HepG2 (cell line): ENCODE results near the gene PHYH. TPM values are rescaled to one million over a fixed set of nuclear protein-coding genes. Genes with fewer than 3 reads are reported as not detected.

ENCODE experiments used
- ATAD3A ChIP-seq: sonication (generic); formaldehyde crosslinking; IDR thresholded peaks from 2 replicates; pipeline ENCODE4 v1.4.0; 2020; ENCODE audit warnings: missing genetic modification reagents
- ATRX ChIP-seq: sonication (generic); formaldehyde crosslinking; IDR thresholded peaks from 2 replicates; pipeline ENCODE4 v1.4.0; 2020; ENCODE audit warnings: missing genetic modification reagents, borderline replicate concordance
- CENPX ChIP-seq: sonication (generic); formaldehyde crosslinking; IDR thresholded peaks from 2 replicates; pipeline ENCODE4 v1.9.0; 2021; ENCODE audit warnings: mild to moderate bottlenecking, missing genetic modification reagents, moderate library complexity
- FOXJ3 ChIP-seq: sonication (generic); formaldehyde crosslinking; IDR thresholded peaks from 2 replicates; pipeline ENCODE4 v1.4.0; 2020; ENCODE audit warnings: missing genetic modification reagents, mild to moderate bottlenecking, borderline replicate concordance
- KLF15 ChIP-seq: sonication (generic); formaldehyde crosslinking; IDR thresholded peaks from 2 replicates; pipeline ENCODE4 v1.8.1; 2023; ENCODE audit warnings: borderline replicate concordance, mild to moderate bottlenecking, inconsistent platforms, missing genetic modification reagents, mixed read lengths
- SIN3B ChIP-seq: fragments of 150-350 bp; IDR thresholded peaks from 2 replicates; pipeline ENCODE4 v1.6.1; 2014; ENCODE audit warnings: low read length
- ZBTB20 ChIP-seq: sonication (generic); formaldehyde crosslinking; IDR thresholded peaks from 2 replicates; pipeline ENCODE4 v1.8.1; 2023; ENCODE audit warnings: missing genetic modification reagents, low read depth, mild to moderate bottlenecking, borderline replicate concordance
- ZNF224 ChIP-seq: sonication (generic); formaldehyde crosslinking; IDR thresholded peaks from 2 replicates; pipeline ENCODE4 v1.5.0; 2020; ENCODE audit warnings: mild to moderate bottlenecking, missing genetic modification reagents
- ZNF30 ChIP-seq: sonication (generic); formaldehyde crosslinking; IDR thresholded peaks from 2 replicates; pipeline ENCODE4 v1.5.0; 2020; ENCODE audit warnings: mild to moderate bottlenecking, missing genetic modification reagents
- ZNF589 ChIP-seq: sonication (generic); formaldehyde crosslinking; conservative IDR thresholded peaks from 2 replicates; pipeline ENCODE4 v1.8.0; 2022; ENCODE audit warnings: mild to moderate bottlenecking, moderate library complexity, missing genetic modification reagents
- ZNF749 ChIP-seq: sonication (generic); formaldehyde crosslinking; IDR thresholded peaks from 2 replicates; pipeline ENCODE4 v1.8.0; 2022; ENCODE audit warnings: mild to moderate bottlenecking, missing genetic modification reagents, moderate library complexity, borderline replicate concordance
- ZNF776 ChIP-seq: sonication (generic); formaldehyde crosslinking; IDR thresholded peaks from 2 replicates; pipeline ENCODE4 v1.4.0; 2020; ENCODE audit warnings: mild to moderate bottlenecking, missing genetic modification reagents
- polyA plus RNA-seq, 8 experiments: library from polyadenylated mRNA; depleted of rRNA in 3 of 8; stranded (reverse) in 7 of 8; unstranded in 1 of 8; fragments of >200 nt; fragmentation: Illumina TruSeq in 4 of 8; extraction: Trizol in 4 of 8; gene quantifications; 2 replicates each; pipeline versions ENCODE4 v1.2.1 to v1.2.3, GENCODE V29; 2011 to 2016; ENCODE audit warnings: low read depth in 4 of 8, missing spikeins in 1 of 8, mixed read lengths in 1 of 8; ENCODE audit not compliant: insufficient read depth in 1 of 8
- total RNA-seq, 5 experiments: library from RNA; depleted of rRNA; stranded (reverse); fragments of >200 nt; fragmentation: Illumina TruSeq; extraction: Trizol; gene quantifications; 2 replicates each; pipeline ENCODE4 v1.2.3, GENCODE V29; 2016; ENCODE audit warnings: low read depth in 1 of 5
- TF ChIP-seq, protein P1 (sequence below): sonication (generic); formaldehyde crosslinking; IDR thresholded peaks from 2 replicates; pipeline ENCODE4 v1.4.0; 2020; ENCODE audit warnings: missing genetic modification reagents, mild to moderate bottlenecking, borderline replicate concordance
- TF ChIP-seq, protein P2 (sequence below): sonication (generic); formaldehyde crosslinking; IDR thresholded peaks from 2 replicates; pipeline ENCODE4 v1.4.0; 2020; ENCODE audit warnings: missing genetic modification reagents
- TF ChIP-seq, protein P3 (sequence below): sonication (generic); formaldehyde crosslinking; IDR thresholded peaks from 2 replicates; pipeline ENCODE4 v1.8.1; 2023; ENCODE audit warnings: mild to moderate bottlenecking, inconsistent platforms, moderate library complexity, missing genetic modification reagents, borderline replicate concordance
- TF ChIP-seq, protein P4 (sequence below): sonication (generic); formaldehyde crosslinking; IDR thresholded peaks from 2 replicates; pipeline ENCODE4 v1.4.0; 2020; ENCODE audit warnings: mild to moderate bottlenecking, low read depth, missing genetic modification reagents
- TF ChIP-seq, protein P5 (sequence below): sonication (generic); formaldehyde crosslinking; IDR thresholded peaks from 2 replicates; pipeline ENCODE4 v1.8.0; 2022; ENCODE audit warnings: missing genetic modification reagents, mild to moderate bottlenecking, borderline replicate concordance

Gene PHYH
- total and polyA plus RNA-seq, 2 of the 13 experiments (the other 11 are each of a cell fraction or from before 2014, with no cell fraction given), result 27.2 to 34.5 TPM

DNA sequence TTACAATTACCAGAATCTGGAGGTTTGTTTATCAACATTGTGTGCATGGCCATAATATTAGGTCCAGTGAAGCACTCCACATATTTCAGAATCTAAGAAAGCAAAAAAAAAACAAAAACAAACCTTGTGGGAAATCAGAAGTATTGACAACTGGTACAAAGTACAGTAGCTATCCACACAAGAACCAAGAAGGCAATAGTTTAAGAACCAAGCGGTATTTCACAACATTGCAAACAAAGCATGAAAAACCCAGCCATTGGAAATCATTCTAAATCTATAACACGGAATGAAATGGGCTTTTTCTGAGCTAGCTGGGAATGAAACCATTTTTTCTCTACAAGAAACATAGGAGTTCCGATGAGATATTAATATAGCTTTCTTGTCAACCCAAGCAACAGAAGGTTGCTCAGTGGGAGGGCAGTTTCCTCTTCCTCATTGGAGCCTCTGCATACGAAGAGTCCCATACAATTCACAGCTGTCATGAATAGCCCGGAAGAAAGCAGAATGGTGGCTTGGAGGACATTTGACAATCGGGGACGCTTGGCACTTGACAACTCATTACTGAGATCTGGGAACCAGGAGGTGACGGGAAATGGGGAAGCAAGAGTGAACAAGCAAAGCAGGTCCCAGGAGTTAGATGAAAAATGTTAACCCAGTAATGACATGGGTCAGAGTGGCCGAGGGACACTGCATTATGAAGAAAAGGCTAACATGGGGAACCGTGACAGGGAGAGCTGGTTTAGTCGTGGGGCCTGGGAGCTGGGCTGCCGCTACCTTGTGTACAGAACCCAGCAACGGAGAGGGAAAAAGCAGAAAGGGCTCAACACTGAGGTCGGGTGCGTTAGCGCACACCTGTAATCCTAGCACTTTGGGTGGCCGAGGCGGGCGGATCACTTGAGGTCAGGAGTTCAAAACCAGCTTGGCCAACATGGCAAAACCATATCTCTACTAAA is 7.8 kb downstream of the PHYH start (continued):
- TF ChIP-seq, protein P1, sequence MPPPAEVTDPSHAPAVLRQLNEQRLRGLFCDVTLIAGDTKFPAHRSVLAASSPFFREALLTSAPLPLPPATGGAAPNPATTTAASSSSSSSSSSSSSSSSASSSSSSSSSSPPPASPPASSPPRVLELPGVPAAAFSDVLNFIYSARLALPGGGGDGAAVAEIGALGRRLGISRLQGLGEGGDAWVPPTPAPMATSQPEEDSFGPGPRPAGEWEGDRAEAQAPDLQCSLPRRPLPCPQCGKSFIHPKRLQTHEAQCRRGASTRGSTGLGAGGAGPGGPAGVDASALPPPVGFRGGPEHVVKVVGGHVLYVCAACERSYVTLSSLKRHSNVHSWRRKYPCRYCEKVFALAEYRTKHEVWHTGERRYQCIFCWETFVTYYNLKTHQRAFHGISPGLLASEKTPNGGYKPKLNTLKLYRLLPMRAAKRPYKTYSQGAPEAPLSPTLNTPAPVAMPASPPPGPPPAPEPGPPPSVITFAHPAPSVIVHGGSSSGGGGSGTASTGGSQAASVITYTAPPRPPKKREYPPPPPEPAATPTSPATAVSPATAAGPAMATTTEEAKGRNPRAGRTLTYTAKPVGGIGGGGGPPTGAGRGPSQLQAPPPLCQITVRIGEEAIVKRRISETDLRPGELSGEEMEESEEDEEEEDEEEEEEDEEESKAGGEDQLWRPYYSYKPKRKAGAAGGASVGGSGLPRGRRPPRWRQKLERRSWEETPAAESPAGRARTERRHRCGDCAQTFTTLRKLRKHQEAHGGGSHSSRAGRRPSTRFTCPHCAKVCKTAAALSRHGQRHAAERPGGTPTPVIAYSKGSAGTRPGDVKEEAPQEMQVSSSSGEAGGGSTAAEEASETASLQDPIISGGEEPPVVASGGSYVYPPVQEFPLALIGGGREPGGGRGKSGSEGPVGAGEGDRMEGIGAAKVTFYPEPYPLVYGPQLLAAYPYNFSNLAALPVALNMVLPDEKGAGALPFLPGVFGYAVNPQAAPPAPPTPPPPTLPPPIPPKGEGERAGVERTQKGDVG (CRISPR knock-in tag), result no peak
- TF ChIP-seq ZNF749 (CRISPR knock-in tag), result no peak
- no peak for TF ChIP-seq ZNF30 (CRISPR knock-in tag)
- no peak for TF ChIP-seq ZNF589
- no peak for TF ChIP-seq KLF15
- TF ChIP-seq ZNF224 (CRISPR knock-in tag), result no peak
- TF ChIP-seq ATAD3A (CRISPR knock-in tag), result no peak
- TF ChIP-seq, protein P2, sequence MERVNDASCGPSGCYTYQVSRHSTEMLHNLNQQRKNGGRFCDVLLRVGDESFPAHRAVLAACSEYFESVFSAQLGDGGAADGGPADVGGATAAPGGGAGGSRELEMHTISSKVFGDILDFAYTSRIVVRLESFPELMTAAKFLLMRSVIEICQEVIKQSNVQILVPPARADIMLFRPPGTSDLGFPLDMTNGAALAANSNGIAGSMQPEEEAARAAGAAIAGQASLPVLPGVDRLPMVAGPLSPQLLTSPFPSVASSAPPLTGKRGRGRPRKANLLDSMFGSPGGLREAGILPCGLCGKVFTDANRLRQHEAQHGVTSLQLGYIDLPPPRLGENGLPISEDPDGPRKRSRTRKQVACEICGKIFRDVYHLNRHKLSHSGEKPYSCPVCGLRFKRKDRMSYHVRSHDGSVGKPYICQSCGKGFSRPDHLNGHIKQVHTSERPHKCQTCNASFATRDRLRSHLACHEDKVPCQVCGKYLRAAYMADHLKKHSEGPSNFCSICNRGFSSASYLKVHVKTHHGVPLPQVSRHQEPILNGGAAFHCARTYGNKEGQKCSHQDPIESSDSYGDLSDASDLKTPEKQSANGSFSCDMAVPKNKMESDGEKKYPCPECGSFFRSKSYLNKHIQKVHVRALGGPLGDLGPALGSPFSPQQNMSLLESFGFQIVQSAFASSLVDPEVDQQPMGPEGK (CRISPR knock-in tag), result no peak
- no peak for TF ChIP-seq CENPX (CRISPR knock-in tag)
- peak; percentile 72; the same call in 1 of the 2 replicates for TF ChIP-seq FOXJ3
- no peak for TF ChIP-seq ATRX
- TF ChIP-seq, protein P3, sequence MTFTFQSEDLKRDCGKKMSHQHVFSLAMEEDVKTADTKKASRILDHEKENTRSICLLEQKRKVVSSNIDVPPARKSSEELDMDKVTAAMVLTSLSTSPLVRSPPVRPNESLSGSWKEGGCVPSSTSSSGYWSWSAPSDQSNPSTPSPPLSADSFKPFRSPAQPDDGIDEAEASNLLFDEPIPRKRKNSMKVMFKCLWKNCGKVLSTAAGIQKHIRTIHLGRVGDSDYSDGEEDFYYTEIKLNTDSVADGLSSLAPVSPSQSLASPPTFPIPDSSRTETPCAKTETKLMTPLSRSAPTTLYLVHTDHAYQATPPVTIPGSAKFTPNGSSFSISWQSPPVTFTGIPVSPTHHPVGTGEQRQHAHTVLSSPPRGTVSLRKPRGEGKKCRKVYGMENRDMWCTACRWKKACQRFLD, result no peak
- TF ChIP-seq SIN3B, result no peak
- TF ChIP-seq ZNF776 (CRISPR knock-in tag), result no peak
- TF ChIP-seq, protein P4, sequence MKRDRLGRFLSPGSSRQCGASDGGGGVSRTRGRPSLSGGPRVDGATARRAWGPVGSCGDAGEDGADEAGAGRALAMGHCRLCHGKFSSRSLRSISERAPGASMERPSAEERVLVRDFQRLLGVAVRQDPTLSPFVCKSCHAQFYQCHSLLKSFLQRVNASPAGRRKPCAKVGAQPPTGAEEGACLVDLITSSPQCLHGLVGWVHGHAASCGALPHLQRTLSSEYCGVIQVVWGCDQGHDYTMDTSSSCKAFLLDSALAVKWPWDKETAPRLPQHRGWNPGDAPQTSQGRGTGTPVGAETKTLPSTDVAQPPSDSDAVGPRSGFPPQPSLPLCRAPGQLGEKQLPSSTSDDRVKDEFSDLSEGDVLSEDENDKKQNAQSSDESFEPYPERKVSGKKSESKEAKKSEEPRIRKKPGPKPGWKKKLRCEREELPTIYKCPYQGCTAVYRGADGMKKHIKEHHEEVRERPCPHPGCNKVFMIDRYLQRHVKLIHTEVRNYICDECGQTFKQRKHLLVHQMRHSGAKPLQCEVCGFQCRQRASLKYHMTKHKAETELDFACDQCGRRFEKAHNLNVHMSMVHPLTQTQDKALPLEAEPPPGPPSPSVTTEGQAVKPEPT (CRISPR knock-in tag), result no peak
- no peak for TF ChIP-seq ZBTB20 (CRISPR knock-in tag)
- TF ChIP-seq, protein P5, sequence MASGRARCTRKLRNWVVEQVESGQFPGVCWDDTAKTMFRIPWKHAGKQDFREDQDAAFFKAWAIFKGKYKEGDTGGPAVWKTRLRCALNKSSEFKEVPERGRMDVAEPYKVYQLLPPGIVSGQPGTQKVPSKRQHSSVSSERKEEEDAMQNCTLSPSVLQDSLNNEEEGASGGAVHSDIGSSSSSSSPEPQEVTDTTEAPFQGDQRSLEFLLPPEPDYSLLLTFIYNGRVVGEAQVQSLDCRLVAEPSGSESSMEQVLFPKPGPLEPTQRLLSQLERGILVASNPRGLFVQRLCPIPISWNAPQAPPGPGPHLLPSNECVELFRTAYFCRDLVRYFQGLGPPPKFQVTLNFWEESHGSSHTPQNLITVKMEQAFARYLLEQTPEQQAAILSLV (CRISPR knock-in tag), result no peak
